Epidermal melanocyte (primary cell): ENCODE data around the gene PLEK.
A peak's percentile ranks its signal among the peaks of the same experiment; 100 is the strongest.
"Not testable (repeated sequence)": the region's sequence is repeated elsewhere in the genome, so short reads cannot be mapped to it uniquely, and the experiment has no call there.

ENCODE experiments used
- DNase-seq: peaks from one replicate; pipeline ENCODE4 v3.0.0; 2011; ENCODE audit warnings: low spot score; ENCODE audit not compliant: insufficient read length

PLEK gene, protein sequence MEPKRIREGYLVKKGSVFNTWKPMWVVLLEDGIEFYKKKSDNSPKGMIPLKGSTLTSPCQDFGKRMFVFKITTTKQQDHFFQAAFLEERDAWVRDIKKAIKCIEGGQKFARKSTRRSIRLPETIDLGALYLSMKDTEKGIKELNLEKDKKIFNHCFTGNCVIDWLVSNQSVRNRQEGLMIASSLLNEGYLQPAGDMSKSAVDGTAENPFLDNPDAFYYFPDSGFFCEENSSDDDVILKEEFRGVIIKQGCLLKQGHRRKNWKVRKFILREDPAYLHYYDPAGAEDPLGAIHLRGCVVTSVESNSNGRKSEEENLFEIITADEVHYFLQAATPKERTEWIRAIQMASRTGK

DNA sequence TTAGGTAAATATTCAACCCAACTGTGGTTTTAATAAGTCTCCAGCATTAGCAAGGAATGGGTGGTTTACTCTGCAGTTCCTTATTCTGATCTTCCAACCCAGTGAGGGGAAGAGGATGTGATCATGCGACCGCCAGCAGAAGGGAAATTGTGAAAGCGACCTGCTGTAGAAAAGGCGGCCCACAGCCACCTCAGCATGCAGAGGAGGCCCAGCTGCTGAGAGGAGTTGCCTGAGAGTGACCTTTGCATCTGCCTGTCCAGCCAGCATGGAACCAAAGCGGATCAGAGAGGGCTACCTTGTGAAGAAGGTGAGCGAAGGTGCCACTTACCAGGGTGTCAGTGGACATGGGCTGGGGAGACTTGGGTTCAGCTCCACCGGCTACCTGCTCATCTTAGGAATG lies at the start of gene PLEK:
Gene PLEK, plus strand, starts transcription at position 196 of the 400 bp plus-strand sequence. Its CDS starts 70 bp downstream, at position 266.
- no peak for DNase-seq

DNA sequence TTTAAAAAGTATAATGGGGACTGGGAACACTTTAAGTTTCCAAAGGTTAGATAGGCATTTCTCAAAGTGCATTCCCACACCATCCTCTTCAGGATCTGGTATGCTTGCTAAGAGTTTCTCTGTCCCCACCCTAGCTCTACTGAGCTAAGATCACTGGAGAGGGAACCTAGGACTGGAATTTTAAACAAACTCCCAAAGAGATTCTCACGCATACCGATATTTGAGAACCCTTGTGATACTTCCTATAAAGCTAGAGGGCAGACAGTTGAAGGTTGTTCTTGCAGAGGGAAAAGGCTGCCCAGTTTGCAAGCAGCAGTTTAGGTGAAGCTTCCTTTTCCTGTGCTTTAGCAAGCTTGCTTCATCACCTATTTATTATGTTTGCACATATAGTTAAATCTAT lies 49.0 kb upstream of the PLEK start:
- DNase-seq, result no peak

DNA sequence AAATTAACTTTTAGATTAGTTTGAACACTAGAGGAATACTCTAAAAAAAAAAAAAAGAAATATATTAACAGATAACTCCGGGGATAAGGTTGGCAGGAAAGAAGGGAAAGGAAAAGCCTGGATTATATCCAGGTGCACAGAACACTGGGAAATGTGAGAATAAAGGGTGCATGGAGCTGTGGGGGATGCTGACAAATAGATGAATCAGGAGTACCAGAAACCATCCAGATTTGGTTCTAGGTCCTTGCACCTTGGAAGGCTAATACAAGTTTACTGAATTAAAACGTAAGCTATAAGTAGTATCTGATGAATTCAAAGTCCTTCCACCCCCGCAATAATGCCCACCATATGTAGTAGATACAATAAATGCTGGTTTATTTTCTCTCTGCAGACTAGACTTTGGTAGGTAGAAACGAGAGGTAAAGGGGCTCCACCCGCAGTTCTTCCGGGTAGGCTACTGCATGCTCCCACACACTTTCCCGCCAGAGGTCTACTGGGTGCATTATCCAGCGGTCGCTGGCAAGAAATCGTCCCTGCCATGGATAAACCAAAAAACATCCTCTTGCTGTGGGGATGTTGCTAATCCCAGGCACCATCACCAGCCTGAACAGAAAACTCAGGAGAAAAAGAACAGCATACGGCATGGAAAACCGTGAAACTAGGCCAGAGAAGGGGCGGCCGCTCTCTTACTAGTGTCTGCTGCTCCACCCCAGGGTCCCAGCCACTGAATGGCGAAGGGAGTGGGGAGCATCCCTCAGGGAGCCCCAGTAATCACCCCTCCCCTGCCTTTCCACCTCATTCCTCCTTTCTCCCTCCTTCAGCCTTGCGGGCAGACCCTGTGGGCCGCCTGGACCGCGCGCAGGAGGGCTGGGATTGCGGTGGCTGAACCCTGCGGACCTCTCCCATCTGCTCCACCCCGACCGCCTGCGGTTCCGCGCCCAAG lies 46.8 kb upstream of the PLEK start:
- DNase-seq, result no peak

DNA sequence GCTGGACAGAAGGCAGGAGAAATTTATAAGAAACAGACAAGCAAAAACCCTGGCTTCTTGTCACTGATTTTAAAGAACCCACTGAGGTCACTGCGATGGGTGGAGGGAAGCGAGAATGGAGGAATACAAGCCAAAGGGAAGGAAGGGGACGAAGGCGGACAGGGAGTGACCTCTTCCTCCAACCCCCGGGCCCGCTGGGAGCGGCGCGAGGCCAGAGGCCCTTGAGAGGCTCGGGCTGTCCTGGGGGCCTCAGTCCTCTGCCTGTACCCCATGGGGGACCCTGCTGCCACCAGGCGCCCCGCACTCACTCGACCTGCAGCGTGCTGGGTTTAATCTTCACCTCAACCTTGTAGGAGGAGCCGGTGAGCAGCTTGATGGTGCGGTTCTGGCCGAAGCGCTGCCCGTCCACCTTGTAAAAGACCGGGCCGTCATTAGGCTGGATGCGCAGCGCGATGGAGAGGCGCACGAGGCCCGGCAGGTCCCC lies 46.1 kb upstream of the PLEK start:
- DNase-seq, result no peak

DNA sequence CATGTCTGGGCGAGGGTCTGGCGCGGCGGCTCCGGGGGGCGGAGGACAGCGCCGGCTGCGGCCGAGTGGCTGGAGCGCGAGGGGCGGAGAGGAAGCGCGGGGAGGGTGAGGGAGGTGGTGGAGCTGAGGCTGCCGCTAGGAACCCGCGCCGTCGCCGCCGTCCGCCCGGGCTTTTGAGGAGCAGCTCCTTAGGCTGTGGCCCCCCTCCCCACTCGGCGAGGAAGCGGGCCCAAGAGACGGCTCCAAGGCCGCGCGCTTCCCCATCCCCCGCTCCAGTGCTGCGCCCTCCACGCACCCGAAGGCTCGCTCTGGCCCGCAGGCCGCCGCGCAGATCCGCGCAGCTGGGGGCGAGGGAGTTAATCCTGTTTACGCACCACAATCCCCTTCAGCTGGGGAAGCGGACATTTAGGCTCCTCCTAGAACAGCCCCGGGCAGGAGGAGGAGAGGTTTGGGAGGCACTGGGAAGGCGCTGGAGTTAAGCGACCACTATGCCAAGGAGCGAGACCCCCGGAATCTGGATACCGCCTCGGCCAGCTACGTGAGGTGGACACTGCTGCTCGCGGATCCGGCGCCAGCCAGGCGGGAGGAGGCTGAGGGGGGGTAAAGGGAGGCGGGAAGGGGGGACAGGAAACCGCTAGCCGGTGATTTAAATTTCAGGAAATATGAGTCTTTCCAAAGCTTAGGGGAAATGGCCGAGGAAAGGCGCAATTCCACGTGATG lies 45.5 kb upstream of the PLEK start, which contains the start of gene CNRIP1:
Gene CNRIP1, minus strand, starts transcription at position 552 of the 720 bp plus-strand sequence. Its CDS starts 549 bp downstream, at position 3.
- peak; percentile 68 for DNase-seq

DNA sequence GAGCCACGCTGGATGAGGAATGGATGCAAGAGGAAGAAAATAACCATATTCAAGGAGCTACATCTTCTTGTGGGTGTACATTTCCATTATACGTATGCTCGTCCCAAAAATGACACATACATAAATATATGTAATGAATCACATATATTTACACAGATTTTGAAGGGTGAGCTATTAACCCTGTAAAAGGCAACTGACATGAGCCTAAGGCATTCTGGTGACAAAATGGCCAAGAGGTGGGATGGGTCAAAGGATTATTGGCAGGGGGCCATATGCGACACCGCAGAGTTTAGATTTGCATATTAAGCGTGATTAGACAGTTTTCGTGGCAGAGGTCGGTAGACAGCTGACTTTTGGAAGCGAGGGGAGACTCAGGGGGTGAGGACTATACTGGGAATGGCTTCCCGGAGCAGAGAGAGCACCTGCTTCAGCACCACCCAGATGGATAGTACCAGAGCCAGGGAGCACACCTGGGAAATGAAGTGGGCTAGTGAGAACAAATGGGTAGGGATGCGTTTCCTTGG lies 44.9 kb upstream of the PLEK start:
- no peak for DNase-seq

DNA sequence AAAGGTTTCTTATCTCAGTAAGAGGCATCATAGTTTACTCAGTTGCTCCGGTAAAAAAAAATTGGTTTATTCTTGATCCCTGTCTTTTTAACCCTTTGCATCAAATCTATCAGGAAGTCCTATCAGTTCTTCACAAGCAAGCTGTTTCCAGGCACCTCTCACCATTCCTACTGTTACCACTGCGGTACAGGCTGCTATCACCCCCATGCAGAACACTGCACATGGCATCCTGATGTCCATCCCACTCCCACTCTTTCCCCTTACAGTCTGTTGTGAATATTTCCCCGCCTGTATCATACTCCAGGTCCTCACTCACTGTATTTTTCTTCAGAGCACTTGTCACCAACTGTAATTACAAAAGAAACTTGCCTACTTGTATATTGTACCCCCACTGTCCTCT lies 40.0 kb upstream of the PLEK start:
- DNase-seq, result no peak

DNA sequence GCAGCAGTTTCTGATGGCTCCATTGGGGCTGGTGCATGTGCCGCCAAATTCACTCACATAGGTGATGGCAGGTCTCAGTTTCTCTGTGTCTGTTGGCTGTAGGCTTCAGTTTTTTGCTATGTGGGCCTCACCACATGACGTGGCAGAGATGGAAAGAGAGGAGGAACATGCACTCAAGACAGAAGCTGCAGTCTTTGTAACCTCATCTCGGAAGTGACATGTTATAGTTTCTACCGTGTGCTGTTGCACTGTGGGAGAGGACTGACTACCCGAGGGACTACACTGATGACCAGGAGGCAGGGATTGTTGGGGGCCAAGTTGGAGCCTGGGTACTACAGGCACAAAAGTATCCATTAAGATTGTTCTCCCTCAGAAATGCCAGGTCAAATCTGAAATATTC lies 36.2 kb upstream of the PLEK start:
- no peak for DNase-seq

DNA sequence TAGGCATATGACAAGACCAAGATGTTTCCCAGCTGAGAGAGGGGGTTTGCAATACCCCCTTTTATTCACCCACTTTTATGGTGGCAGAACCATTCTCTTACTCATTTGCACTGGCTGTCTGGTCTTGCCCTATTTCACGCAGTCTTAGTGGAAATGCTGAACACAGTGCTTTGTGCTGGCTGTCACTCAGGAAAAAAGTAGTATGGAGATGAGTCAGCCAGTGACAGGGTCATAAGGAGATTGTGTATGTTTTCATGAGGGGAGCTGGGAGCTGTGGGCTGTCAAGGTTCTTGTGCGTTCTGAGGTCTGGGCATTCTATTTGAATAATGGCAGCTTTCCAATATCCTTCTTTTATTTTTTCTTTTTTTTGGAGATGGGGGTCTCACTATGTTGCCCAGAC lies 34.4 kb upstream of the PLEK start:
- no peak for DNase-seq

DNA sequence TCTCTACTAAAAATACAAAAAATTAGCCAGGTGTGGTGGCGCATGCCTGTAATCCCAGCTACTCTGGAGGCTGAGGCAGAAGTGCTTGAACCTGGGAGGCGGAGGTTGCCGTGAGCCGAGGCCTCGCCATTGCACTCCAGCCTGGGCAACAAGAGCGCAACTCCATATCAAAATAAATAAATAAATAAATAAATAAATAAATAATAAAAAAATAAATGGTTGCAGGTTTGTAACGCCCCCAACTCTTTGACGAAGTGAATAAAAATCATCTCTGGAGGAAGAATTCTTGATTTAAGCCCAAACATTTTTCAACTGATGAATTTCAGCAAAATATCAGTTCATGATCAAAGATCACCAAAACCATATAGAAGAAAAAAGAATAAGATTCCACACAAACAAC lies 32.1 kb upstream of the PLEK start:
- DNase-seq, result no peak

DNA sequence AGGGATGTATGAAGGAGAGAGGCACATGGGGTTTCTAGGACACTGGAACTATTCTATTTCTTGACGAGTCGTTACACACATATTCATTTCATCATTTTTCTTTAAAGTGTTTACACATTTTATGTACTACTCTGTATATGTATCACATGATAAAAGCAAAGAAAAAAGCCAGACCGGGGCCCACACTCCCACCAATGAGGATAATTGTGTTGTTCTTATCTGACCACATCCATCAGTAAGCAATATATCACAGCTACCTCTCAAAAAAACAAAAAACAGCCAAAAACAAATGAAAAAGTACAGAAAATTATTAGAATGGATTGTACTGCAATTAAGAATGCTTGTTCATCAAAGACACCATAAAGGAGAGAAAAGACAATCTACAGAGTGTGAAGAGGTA lies 31.2 kb upstream of the PLEK start:
- no peak for DNase-seq

DNA sequence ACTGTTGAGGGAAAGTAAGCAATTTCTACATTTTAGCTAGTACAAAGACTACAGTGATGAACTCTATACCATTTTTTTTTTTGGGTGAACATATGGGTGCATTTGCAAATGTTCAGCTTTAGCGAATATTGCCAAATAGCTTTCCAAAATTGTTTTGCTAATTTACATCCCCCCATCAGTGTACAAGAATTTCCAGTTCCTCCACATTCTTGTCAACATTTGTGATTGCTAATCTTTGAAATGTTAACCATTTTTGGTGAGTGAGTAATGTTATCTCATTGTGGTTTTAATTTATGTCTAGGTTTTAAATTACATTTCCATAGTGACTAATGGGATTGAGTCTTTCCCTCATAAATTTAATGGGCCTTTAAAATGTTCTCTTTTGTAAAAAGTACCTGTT lies 28.9 kb upstream of the PLEK start:
- DNase-seq, result no peak

DNA sequence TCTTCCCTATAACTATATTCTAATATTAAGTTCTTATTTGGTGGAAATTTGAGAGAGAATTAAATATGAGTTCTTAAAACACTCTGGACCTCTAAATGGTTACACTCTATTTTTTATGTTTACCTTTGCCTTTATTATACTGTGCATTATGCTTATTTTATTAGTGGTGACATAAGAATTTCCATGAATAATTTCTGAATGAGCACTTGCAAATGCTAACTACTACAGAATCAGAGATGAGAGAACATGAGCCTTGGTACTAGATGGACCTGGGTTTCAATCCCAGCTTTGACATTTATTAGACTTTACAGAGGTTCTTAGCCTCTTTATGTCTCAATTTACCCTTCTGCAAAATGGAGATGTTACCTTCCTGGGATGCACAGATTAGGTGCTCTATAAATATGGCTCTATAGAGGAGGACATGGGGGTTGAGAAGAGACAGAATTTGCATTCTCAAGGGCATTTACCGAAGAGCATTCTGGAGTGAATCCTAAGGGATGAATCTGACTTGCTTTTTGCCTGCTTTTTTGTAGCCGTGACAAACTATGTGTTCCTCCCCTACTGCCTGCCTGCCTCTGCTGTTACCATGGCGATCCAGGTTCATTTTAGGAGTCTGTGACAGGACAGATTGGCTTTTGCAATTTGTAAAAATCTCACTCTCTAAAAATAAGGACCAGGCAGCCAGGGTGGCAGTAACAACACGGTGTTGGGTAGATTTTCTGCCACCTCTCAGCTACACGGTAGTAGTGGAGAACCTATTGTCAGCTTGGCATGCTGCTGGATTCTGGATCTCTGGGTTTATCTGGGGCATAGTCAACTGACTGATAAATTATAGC lies 24.6 kb upstream of the PLEK start:
- no peak for DNase-seq

DNA sequence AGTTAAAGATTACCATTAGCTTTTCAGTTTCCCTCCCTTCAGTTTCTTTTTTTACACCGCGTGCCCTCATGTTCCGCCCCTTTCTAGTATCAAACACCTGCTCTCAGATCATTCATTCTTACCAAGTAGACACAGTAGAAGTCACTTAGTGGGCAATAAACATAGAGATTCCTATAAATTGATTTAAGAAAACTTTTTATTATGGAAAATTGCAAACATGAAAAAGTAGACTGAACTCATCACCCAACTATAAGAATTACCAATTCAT lies 24.1 kb upstream of the PLEK start:
- no peak for DNase-seq

DNA sequence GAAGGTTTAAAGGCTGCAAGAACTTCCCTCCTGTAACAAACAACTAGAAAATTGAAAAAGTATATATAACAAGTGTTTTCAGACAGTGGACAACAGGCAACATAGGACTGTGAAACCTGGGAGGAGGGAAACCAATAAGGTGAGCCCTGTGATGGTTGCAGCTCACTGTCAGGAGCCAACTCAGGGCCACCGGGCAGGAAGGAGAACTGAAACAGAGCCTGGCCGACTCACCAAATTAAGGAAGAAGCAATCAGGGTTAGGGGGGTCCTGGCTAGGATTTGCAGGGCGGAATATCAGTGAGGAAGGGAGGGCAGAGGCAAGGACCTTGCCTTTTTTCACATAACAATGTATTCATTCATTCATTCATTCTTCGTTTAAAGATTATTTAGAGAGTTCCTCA lies 23.5 kb upstream of the PLEK start:
- no peak for DNase-seq

DNA sequence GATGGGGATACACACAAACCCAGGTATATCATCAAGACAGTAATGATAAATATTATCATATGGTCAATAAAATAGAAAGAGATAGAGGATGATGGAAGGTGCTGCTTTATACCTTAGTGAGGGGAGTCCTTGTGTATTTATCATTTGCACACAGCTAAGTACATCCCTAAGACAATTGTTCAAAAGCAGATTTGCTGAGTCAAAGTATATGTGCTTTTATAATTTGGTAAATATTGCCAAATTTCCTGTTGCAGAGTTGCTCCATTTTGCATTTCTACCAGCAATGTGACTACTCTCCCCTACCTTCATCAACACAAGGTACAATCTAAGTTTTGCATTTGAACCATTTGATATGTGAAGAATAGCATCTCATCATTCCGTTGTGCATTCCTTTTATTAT lies 22.6 kb upstream of the PLEK start:
- DNase-seq, result no peak

DNA sequence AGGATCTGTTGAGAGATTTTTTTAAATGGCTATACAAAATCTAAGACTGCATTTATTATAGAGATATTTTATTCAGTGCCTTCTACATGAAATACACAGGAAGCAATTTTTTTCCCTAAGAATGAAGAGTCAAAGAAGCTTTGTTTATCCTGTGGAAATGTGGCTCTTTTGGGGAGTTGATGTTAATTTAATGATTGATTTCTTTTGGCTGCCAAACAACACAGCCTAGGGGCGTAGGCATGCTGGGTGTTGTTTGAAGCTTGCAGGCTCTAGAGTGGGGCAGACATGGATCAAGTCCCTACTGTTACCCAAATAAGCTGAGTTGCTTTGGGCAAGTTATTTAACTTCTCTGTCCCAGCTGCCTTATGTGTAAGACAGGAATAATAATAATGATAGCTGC lies 21.1 kb upstream of the PLEK start:
- DNase-seq, result peak; percentile 43

DNA sequence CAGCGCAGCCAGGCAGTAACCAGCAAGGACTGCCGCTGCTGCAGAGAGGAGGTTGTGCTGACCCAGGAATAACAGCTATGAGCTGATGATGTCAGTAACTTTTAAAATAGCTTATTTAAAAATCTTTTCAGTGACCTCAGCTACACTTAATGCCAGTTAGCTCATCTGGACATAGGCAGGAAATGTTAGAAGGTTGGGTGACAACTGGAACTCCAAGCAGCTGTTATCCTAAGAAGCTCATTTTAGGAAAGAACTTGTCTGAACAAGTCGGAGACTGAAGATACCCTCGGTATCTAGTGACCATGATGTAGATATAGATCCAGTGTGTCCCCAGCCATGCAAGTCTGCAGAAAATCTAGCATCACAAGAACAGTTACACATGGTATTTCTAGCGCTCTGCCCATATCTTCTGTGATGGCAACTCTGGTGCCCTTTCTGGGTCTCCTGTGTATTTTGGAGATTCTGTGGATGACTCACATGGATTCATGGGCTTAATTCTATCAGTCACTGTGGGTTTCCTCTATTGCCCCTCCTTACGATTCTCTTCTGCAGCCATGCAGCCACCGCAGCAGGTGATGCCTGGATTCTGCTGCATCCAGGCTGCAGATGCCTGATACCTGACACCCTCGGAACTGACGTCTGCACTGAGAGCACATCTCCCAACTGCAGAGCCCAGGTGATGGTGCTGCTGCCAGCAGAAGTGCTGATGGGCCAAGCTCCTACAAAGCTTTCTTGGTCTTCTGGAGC lies 19.8 kb upstream of the PLEK start:
- no peak for DNase-seq

DNA sequence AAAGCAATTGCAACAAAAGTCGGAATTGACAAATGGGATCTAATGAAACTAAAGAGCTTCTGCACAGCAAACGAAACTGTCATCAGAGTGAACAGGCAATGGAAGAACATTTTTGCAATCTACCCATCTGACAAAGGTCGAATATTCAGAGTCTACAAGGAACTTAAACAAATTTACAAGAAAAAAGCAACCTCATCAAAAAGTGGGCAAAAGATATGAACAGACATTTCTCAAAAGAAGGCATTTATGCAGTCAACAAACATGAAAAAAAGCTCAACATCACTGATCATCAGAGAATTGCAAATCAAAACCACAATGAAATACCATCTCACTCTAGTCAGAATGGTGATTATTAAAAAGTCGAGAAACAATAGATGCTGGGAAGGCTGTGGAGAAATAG lies 16.0 kb upstream of the PLEK start:
- DNase-seq, result not testable (repeated sequence)

DNA sequence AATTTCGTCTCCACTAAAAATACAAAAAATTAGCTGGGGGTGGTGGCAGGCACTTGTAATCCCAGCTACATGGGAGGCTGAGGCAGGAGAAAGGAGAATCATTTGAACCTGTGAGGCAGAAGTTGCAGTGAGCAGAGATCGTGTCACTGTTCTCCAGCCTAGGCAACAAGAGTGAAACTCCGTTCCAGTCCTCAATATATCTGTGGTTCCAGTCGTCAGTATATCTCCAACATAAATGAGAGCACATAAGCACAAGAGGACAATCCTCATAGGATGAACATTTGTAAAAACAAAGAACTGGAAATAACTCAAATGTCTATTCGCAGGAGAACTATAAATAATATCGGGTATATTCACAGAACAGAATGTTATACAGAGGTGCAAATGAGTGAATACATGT lies 13.1 kb upstream of the PLEK start:
- no peak for DNase-seq
